Smooth muscle cell (in vitro differentiated cells): Measurements from ENCODE around the gene CMYA5. TPM values are rescaled to one million over a fixed set of nuclear protein-coding genes. Genes with fewer than 3 reads are reported as not detected.
"Not testable (repeated sequence)": the region's sequence is repeated elsewhere in the genome, so short reads cannot be mapped to it uniquely, and the experiment has no call there.

Experiments used
- DNase-seq: peaks from one replicate; lab custom pipeline; 2025; ENCODE audit not compliant: unreplicated experiment; lab: John Stamatoyannopoulos, UW
- H2AFZ ChIP-seq: fragments of 200-600 bp; sonication (generic); 2 replicates; pipeline ENCODE4 v1.6.0; 2016; ENCODE audit warnings: antibody characterized with exemption, low read depth, mild to moderate bottlenecking
- H3F3A ChIP-seq: fragments of 200-600 bp; sonication (generic); 2 replicates; pipeline ENCODE4 v1.6.0; 2017; ENCODE audit warnings: antibody characterized with exemption, low read depth
- H3K27ac ChIP-seq: fragments of 200-600 bp; sonication (generic); 2 replicates; pipeline ENCODE4 v1.5.1; 2016; ENCODE audit warnings: low read depth, mild to moderate bottlenecking
- H3K27me3 ChIP-seq: fragments of 200-600 bp; sonication (generic); 2 replicates; pipeline ENCODE4 v1.6.1; 2016; ENCODE audit warnings: low read depth, mild to moderate bottlenecking
- H3K36me3 ChIP-seq: fragments of 200-600 bp; sonication (generic); 2 replicates; pipeline ENCODE4 v1.5.1; 2016; ENCODE audit warnings: low read depth
- H3K4me1 ChIP-seq: fragments of 200-600 bp; sonication (generic); 2 replicates; pipeline ENCODE4 v1.5.1; 2016; ENCODE audit warnings: low read depth
- H3K4me2 ChIP-seq: fragments of 200-600 bp; sonication (generic); 2 replicates; pipeline ENCODE4 v1.6.0; 2016; ENCODE audit warnings: mild to moderate bottlenecking
- H3K4me3 ChIP-seq: fragments of 200-600 bp; sonication (generic); 2 replicates; pipeline ENCODE4 v1.5.1; 2016; ENCODE audit warnings: mild to moderate bottlenecking
- H3K79me2 ChIP-seq: fragments of 200-600 bp; sonication (generic); 2 replicates; pipeline ENCODE4 v1.6.0; 2016; ENCODE audit warnings: low read depth, mild to moderate bottlenecking
- H3K9ac ChIP-seq: fragments of 200-600 bp; sonication (generic); 2 replicates; pipeline ENCODE4 v1.6.0; 2016; ENCODE audit warnings: low read depth
- H3K9me3 ChIP-seq: fragments of 200-600 bp; sonication (generic); replicated peaks from 2 replicates; pipeline ENCODE4 v1.5.1; 2016; ENCODE audit warnings: low read depth
- H4K20me1 ChIP-seq: fragments of 200-600 bp; sonication (generic); 2 replicates; pipeline ENCODE4 v1.6.0; 2016; ENCODE audit warnings: low read depth
- WGBS: methylation state at CpG from one replicate; pipeline ENCODE4 v1.1.7; 2016; ENCODE audit warnings: low lambda C conversion rate; 5-methylcytosine and 5-hydroxymethylcytosine counted together
- polyA plus RNA-seq: library from polyadenylated mRNA; unstranded; fragments of >200 nt; fragmentation: Nextera tagmentation; extraction: Ambion mirVana; gene quantifications from 2 replicates; pipeline ENCODE4 v1.2.1, GENCODE V29; 2016
- total RNA-seq: library from RNA; depleted of rRNA; stranded (reverse); fragments of >200 nt; gene quantifications from 2 replicates; pipeline ENCODE4 v1.2.3, GENCODE V29; 2014
- TF ChIP-seq, protein P1 (sequence below): fragments of 200-600 bp; sonication (generic); IDR thresholded peaks from 2 replicates; pipeline ENCODE4 v1.5.1; 2017; ENCODE audit warnings: borderline replicate concordance, mild to moderate bottlenecking, antibody characterized with exemption; ENCODE audit not compliant: insufficient read depth, poor library complexity, severe bottlenecking

CMYA5 gene
- total and polyA plus RNA-seq, 2 experiments from 2014 or later = 0.31 to 1.9 TPM

- Histone ChIP-seq H3K9me3 (no peaks in the 10 kb centered on the region), H3F3A (no peaks in the 10 kb centered on the region), H3K79me2 (no peaks in the 10 kb centered on the region), H3K9ac (no peak overlapping the region), H3K4me3 (no peak overlapping the region), H3K36me3 (no peaks in the 10 kb centered on the region), H2AFZ (no peak overlapping the region), H3K27me3 (no peaks in the 10 kb centered on the region), H3K4me2 (no peak overlapping the region), H3K27ac (no peak overlapping the region), H3K4me1 (no peaks in the 10 kb centered on the region), H4K20me1 (no peaks in the 10 kb centered on the region)
- WGBS = 86% methylated on average over 2 of the region's 2 CpGs
- DNase-seq = no peak
- TF ChIP-seq, protein P1, sequence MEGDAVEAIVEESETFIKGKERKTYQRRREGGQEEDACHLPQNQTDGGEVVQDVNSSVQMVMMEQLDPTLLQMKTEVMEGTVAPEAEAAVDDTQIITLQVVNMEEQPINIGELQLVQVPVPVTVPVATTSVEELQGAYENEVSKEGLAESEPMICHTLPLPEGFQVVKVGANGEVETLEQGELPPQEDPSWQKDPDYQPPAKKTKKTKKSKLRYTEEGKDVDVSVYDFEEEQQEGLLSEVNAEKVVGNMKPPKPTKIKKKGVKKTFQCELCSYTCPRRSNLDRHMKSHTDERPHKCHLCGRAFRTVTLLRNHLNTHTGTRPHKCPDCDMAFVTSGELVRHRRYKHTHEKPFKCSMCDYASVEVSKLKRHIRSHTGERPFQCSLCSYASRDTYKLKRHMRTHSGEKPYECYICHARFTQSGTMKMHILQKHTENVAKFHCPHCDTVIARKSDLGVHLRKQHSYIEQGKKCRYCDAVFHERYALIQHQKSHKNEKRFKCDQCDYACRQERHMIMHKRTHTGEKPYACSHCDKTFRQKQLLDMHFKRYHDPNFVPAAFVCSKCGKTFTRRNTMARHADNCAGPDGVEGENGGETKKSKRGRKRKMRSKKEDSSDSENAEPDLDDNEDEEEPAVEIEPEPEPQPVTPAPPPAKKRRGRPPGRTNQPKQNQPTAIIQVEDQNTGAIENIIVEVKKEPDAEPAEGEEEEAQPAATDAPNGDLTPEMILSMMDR = no peak
Measured at GRCh38 chr5:79759436-79759835, 69.8 kb downstream of the CMYA5 start.

GRCh38 chr5:79759848-79760247 is 70.2 kb downstream of the CMYA5 start:
- Histone ChIP-seq H3K9me3 (no peaks in the 10 kb centered on the region), H3K27me3 (no peaks in the 10 kb centered on the region), H3K9ac (no peak overlapping the region), H4K20me1 (no peaks in the 10 kb centered on the region), H3F3A (no peaks in the 10 kb centered on the region), H3K4me1 (no peaks in the 10 kb centered on the region), H3K36me3 (no peaks in the 10 kb centered on the region), H3K4me3 (no peak overlapping the region), H3K27ac (no peak overlapping the region), H3K79me2 (no peaks in the 10 kb centered on the region), H3K4me2 (no peak overlapping the region), H2AFZ (no peak overlapping the region)
- DNase-seq = no peak
- 93% methylated on average over 1 of the region's 1 CpG for WGBS
- TF ChIP-seq, protein P1 = no peak

- DNase-seq = no peak
- Histone ChIP-seq H3K4me3 (no peak overlapping the region), H3K9me3 (no peaks in the 10 kb centered on the region), H3K27ac (no peak overlapping the region), H3K79me2 (no peaks in the 10 kb centered on the region), H3F3A (no peaks in the 10 kb centered on the region), H4K20me1 (no peaks in the 10 kb centered on the region), H3K27me3 (no peaks in the 10 kb centered on the region), H3K9ac (no peak overlapping the region), H3K4me1 (no peaks in the 10 kb centered on the region), H3K36me3 (no peaks in the 10 kb centered on the region), H3K4me2 (no peak overlapping the region), H2AFZ (no peak overlapping the region)
- TF ChIP-seq, protein P1 = no peak
- 89% methylated on average over 10 of the region's 10 CpGs for WGBS
Measured at GRCh38 chr5:79762929-79763328, 73.3 kb downstream of the CMYA5 start.

- H3K4me2 ChIP-seq, H3K4me3 ChIP-seq, H3K4me1 ChIP-seq, H4K20me1 ChIP-seq, DNase-seq, H3K79me2 ChIP-seq, H3K9ac ChIP-seq, H3K9me3 ChIP-seq, H2AFZ ChIP-seq, H3K27ac ChIP-seq, H3K27me3 ChIP-seq, H3F3A ChIP-seq, H3K36me3 ChIP-seq: not testable (repeated sequence)
- WGBS = 91% methylated on average over 3 of the region's 3 CpGs
Measured at GRCh38 chr5:79764147-79764546, 74.5 kb downstream of the CMYA5 start.
